Measurements from ENCODE around the gene LRP11. TPM values are rescaled to one million over a fixed set of nuclear protein-coding genes. Genes with fewer than 3 reads are reported as not detected.

The LRP11 gene
- polyA plus RNA-seq, 1 donor from 2014 or later: 57.0 TPM

- no peaks in the 10 kb centered on the region for H3K9me2 ChIP-seq (ENCODE audit: insufficient read depth, low read length)
- H3F3A ChIP-seq (ENCODE audit: insufficient read depth, low read length, poor library complexity, severe bottlenecking): no peaks in the 10 kb centered on the region
- no peak overlapping the region for H2AFZ ChIP-seq (ENCODE audit: low read depth, low read length)
Measured at GRCh38 chr6:149825292-149825691, 38.9 kb downstream of the LRP11 start.

GRCh38 chr6:149823013-149823412 lies 41.1 kb downstream of the LRP11 start:
- Histone ChIP-seq H3K79me2 (replicated peaks; ENCODE audit: insufficient read depth, low read length) (no peaks in the 10 kb centered on the region), H2AFZ (ENCODE audit: low read depth, low read length) (no peak overlapping the region), H3K9me3 (ENCODE audit: low read length) (no peaks in the 10 kb centered on the region), H3K4me3 (ENCODE audit: low read length) (no peak overlapping the region), H3F3A (ENCODE audit: insufficient read depth, low read length, poor library complexity, severe bottlenecking) (no peaks in the 10 kb centered on the region), H4K20me1 (ENCODE audit: insufficient read depth) (no peaks in the 10 kb centered on the region), H3K36me3 (ENCODE audit: insufficient read depth, low read length) (no peaks in the 10 kb centered on the region), H3K9me2 (ENCODE audit: insufficient read depth, low read length) (no peaks in the 10 kb centered on the region), H3K27me3 (ENCODE audit: insufficient read depth, low read depth, low read length) (no peaks in the 10 kb centered on the region), H3K27ac (ENCODE audit: low read length) (no peak overlapping the region), H3K4me2 (ENCODE audit: low read length) (no peak overlapping the region), H3K9ac (ENCODE audit: low read length) (no peak overlapping the region)
- TF ChIP-seq EP300 (conservative IDR thresholded peaks at IDR 0.05; ENCODE audit: poor library complexity, severe bottlenecking) (no peak), TAF1 (IDR thresholded peaks at IDR 0.05; ENCODE audit: low read depth) (no peak), EZH2 (IDR thresholded peaks at IDR 0.05; ENCODE audit: borderline replicate concordance, insufficient read depth, low read length, poor library complexity, severe bottlenecking) (no peak), POLR2AphosphoS5 (IDR thresholded peaks at IDR 0.05) (no peak), MXI1 (conservative IDR thresholded peaks at IDR 0.05; ENCODE audit: poor library complexity, severe bottlenecking) (no peak), SMC3 (conservative IDR thresholded peaks at IDR 0.05; ENCODE audit: poor library complexity) (no peak), RAD21 (conservative IDR thresholded peaks at IDR 0.05) (no peak)
- TF ChIP-seq, protein P1, sequence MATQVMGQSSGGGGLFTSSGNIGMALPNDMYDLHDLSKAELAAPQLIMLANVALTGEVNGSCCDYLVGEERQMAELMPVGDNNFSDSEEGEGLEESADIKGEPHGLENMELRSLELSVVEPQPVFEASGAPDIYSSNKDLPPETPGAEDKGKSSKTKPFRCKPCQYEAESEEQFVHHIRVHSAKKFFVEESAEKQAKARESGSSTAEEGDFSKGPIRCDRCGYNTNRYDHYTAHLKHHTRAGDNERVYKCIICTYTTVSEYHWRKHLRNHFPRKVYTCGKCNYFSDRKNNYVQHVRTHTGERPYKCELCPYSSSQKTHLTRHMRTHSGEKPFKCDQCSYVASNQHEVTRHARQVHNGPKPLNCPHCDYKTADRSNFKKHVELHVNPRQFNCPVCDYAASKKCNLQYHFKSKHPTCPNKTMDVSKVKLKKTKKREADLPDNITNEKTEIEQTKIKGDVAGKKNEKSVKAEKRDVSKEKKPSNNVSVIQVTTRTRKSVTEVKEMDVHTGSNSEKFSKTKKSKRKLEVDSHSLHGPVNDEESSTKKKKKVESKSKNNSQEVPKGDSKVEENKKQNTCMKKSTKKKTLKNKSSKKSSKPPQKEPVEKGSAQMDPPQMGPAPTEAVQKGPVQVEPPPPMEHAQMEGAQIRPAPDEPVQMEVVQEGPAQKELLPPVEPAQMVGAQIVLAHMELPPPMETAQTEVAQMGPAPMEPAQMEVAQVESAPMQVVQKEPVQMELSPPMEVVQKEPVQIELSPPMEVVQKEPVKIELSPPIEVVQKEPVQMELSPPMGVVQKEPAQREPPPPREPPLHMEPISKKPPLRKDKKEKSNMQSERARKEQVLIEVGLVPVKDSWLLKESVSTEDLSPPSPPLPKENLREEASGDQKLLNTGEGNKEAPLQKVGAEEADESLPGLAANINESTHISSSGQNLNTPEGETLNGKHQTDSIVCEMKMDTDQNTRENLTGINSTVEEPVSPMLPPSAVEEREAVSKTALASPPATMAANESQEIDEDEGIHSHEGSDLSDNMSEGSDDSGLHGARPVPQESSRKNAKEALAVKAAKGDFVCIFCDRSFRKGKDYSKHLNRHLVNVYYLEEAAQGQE (IDR thresholded peaks at IDR 0.05; ENCODE audit: borderline replicate concordance): no peak
- TF ChIP-seq, protein P2, sequence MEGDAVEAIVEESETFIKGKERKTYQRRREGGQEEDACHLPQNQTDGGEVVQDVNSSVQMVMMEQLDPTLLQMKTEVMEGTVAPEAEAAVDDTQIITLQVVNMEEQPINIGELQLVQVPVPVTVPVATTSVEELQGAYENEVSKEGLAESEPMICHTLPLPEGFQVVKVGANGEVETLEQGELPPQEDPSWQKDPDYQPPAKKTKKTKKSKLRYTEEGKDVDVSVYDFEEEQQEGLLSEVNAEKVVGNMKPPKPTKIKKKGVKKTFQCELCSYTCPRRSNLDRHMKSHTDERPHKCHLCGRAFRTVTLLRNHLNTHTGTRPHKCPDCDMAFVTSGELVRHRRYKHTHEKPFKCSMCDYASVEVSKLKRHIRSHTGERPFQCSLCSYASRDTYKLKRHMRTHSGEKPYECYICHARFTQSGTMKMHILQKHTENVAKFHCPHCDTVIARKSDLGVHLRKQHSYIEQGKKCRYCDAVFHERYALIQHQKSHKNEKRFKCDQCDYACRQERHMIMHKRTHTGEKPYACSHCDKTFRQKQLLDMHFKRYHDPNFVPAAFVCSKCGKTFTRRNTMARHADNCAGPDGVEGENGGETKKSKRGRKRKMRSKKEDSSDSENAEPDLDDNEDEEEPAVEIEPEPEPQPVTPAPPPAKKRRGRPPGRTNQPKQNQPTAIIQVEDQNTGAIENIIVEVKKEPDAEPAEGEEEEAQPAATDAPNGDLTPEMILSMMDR (IDR thresholded peaks at IDR 0.05; ENCODE audit: poor library complexity, severe bottlenecking): no peak

More at GRCh38 chr6:149825292-149825691, 38.9 kb downstream of the LRP11 start:
- TF ChIP-seq POLR2AphosphoS5 (IDR thresholded peaks at IDR 0.05): no peak
- no peak for TF ChIP-seq EP300 (conservative IDR thresholded peaks at IDR 0.05; ENCODE audit: poor library complexity, severe bottlenecking)
- TF ChIP-seq SMC3 (conservative IDR thresholded peaks at IDR 0.05; ENCODE audit: poor library complexity): no peak
- TF ChIP-seq, protein P1 (IDR thresholded peaks at IDR 0.05; ENCODE audit: borderline replicate concordance): no peak
- TF ChIP-seq, protein P2 (IDR thresholded peaks at IDR 0.05; ENCODE audit: poor library complexity, severe bottlenecking): no peak
- TF ChIP-seq MXI1 (conservative IDR thresholded peaks at IDR 0.05; ENCODE audit: poor library complexity, severe bottlenecking): no peak
- TF ChIP-seq TAF1 (IDR thresholded peaks at IDR 0.05; ENCODE audit: low read depth): no peak
- no peak for TF ChIP-seq EZH2 (IDR thresholded peaks at IDR 0.05; ENCODE audit: borderline replicate concordance, insufficient read depth, low read length, poor library complexity, severe bottlenecking)
- no peak for TF ChIP-seq RAD21 (conservative IDR thresholded peaks at IDR 0.05)
- no peak overlapping the region for H3K4me2 ChIP-seq (ENCODE audit: low read length)
- H3K9ac ChIP-seq (ENCODE audit: low read length): no peak overlapping the region
- H3K79me2 ChIP-seq (replicated peaks; ENCODE audit: insufficient read depth, low read length): no peaks in the 10 kb centered on the region
- H3K36me3 ChIP-seq (ENCODE audit: insufficient read depth, low read length): no peaks in the 10 kb centered on the region
- H3K9me3 ChIP-seq (ENCODE audit: low read length): no peaks in the 10 kb centered on the region
- H4K20me1 ChIP-seq (ENCODE audit: insufficient read depth): no peaks in the 10 kb centered on the region
- H3K27me3 ChIP-seq (ENCODE audit: insufficient read depth, low read depth, low read length): no peaks in the 10 kb centered on the region
- no peak overlapping the region for H3K4me3 ChIP-seq (ENCODE audit: low read length)
- H3K27ac ChIP-seq (ENCODE audit: low read length): no peak overlapping the region

Data from neural cell (in vitro differentiated cells).